NCI-H82 treated with DMSO at 0.1 percent for 48 hours (cell line): ENCODE data around the gene HK3.
"Not testable (repeated sequence)": the region's sequence is repeated elsewhere in the genome, so short reads cannot be mapped to it uniquely, and the experiment has no call there.

Source experiments
- DNase-seq: peaks from one replicate; lab custom pipeline; 2025; ENCODE audit not compliant: unreplicated experiment; lab: John Stamatoyannopoulos, UW

The HK3 gene

DNA sequence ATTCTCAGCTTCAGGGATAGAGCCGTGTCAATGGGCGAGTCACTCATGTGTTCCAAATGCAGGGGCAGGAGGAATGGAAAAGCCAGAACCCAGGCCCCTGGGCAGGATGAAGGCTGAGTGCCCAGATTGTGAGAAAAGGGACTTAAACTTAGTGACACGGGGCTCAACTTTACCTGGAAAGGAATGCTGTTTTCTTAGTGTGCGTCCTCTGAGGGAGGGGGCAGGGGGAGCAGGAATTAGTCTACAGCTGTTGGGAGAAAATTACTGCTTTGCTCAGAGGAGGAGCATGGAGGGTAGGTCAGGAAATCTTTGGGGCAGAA, 14.6 kb downstream of the HK3 start:
- no peak for DNase-seq

DNA sequence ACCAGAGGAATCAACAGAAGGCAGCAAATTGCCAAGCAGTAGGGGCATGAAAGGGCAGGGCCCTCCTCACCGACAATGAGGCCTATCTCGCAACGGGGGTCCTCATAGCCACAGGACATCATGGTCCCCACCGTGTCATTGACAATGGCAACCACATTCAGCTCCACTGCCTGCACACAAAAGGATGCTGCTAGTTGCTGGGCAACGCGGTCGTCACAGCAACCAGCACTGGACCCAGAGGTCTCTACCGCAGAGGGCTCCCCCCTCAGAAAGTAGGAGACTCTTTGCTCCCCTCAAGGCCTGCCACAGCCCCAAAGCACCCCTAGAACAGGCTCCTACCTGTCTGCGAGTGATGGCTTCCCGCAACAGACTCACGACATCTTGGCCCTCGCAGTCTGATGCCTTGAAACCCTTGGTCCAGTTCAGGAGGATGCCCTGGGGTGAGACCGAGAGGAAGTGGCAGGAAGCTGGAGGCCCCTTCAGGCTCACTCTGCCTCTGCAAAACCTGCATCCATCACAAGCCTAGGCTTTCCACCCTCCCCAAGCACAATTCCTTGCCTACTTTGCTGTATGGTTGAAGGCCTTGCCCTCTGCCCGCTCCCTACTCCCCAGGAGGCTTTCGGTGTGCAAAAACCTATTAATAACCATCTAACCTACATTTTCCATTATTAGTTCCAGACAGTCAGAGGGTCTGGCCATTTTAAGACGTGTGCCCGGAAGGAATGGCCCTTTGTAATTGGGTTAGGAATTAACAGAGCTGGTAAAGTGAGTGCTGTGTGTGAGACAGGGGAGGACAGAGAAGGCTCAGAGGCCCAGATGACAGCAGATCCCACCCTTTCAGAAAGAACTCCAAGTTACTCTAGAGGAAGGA, 15.2 kb downstream of the HK3 start:
- DNase-seq = no peak

- DNase-seq = no peak
Measured at GRCh38 chr5:176882567-176882903, 16.6 kb downstream of the HK3 start.

DNA sequence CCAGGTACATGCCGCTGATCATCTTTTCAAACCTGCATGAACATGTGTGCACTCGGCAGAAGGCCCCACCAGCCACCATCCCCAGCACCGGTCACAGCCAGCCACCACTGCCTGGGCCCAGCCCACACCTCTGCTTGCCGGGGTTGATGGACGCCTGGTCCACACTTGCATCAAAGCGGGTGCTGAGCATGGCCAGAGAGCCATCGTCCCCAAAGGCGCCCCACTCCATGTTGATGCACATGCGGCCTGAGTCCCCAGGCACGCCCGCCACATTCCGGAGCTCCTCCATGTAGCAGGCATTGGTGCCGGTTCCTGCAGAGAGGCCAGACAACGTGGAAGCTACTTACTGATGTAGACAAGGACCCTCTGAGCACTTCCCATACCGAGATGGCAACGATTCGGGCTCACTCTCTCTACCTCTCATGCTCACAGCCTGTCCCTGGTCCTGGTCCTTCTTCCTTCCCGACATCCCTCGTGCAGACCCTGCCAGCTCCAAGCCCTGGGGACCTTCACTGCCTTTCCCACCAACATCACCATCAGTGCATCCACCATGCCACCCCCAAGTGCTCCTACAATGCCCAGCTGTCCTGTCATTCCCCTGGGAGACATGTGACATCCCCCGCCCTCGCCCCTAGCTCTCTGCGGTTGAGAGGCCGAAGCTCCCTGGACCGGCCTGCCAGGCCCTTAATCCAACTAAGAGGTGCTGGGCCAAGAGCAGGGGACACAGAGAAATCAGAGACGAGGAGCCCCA, 17.2 kb downstream of the HK3 start:
- no peak for DNase-seq

- DNase-seq = no peak
Measured at GRCh38 chr5:176881021-176881749, 18.0 kb downstream of the HK3 start.

DNA sequence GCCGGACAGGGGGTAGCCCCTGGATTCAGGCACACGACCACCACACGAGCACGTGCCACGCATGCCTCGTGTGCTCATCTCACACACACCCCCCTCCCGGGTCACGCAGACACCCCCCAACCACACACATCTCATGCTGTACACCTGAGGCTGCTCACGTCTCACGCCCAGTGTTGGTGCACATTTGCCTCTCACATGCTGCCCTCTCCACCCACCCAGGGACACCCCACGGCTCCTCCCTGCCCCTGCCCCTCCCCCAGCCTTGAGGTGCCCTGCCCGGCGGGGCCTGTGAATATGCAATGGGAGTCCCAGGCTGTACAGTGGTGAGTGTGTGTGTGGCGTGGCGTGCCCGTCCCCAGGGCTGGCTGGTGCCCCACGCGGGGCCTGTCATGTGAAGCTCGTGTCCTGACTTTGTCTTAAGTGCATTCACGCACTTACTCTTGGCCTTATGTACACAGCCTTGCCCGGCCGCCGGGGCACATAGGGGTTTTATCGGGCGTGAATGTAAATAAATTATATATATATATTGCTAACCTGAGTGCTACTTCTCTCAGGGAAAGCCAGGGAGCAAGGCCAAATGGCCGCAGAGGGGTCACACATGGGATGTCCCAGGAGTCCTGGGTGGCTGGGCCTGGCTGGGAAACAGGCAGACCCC, 18.7 kb downstream of the HK3 start:
- DNase-seq = no peak

- DNase-seq = no peak
Measured at GRCh38 chr5:176879663-176880361, 19.3 kb downstream of the HK3 start.

DNA sequence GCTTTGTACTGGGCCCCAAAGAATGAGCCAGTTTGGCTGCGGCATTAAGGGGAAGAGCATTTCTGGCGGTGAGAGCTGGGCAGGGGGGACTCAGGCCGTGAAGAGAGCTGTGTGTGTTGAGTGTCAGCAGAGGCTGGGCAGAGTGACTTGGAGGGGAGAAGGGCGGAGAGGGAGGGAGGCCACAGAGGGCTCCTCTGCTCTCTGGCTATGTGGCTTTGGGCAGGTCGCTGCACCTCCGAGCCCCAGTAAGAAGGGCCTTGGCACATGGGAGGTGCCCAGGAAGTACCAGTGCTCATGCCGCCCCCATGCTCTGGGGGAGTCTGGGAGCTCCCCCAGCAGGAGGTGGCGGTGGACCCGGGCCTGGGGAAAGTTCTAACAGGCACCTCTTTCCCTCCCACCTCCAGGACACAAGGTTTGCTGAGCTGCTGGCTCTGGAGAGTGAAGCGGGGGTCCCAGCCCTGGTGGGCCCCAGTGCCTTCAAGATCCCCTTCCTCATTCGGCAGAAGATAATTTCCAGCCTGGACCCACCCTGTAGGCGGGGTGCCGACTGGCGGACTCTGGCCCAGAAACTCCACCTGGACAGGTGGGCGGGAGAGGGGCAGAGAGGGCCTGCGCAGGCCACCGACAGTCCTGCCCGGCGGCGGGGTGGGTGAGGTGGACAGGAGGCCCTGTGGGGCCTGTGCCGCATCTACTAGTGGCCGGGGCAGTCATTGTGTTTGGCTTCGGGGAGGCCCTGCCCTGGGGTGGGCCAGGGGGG, 20.1 kb downstream of the HK3 start:
- no peak for DNase-seq

DNA sequence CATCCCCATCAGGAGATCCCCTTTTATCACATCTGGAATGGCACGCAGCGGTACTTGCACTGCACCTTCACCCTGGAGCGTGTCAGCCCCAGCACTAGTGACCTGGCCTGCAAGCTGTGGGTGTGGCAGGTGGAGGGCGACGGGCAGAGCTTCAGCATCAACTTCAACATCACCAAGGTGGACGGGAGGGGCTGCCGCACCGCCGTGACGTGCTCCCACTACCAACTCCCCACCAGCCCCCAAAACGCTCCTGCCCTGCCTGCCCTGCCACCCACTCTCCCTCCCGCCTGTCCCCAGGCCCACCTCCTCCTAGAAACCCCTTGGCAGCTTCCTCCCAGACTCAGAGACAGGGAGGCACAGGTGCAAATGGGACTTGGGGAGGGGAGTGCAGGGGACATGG, 20.7 kb downstream of the HK3 start:
- no peak for DNase-seq

GRCh38 chr5:176877793-176878331, 21.3 kb downstream of the HK3 start:
- no peak for DNase-seq

DNA sequence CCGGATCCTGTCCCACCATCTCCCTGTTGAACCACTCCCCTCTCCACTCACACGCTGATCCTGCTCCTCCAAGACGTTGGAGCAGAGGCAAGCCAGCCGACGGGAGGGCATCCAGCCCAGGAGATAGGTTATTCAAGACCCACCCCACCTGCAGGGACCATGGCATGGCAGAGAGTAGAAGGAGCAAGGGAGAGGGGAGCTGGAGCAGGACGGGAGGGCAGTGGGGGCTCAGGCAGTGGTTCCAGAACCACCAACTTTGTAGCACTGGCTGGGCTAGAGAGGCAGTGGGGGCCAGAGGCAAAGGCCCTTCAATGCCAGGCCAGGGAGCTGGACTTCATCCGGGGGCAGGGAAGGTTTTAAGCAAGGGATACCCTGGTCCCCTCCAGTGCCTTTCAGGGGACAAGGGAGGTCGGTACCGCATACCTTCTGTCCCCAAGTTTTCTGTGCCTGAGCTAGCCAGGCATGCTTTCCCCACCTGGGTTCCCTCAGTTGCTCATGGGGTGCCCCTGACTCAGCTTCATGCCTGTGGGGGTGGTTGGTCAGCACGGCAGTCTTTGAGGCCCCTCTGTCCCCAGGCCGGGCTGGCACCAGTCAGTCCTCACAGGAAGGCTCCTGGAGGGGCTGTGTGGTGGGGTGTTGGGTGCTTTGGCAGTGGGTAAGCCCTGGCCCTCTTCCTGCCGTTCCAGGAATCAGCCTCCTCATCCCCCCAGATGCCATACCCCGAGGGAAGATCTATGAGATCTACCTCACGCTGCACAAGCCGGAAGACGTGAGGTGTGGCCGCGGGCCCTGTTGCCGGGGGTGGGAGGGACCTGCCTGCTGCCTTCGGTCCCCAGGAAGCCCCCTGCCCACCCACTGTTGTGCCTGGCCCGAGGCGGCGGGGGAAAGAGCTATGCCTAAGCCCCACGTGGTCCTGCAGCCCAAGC, 22.4 kb downstream of the HK3 start:
- no peak for DNase-seq

- DNase-seq = no peak
Measured at GRCh38 chr5:176875783-176876505, 23.2 kb downstream of the HK3 start.

- no peak for DNase-seq
Measured at GRCh38 chr5:176875014-176875550, 24.1 kb downstream of the HK3 start.

DNA sequence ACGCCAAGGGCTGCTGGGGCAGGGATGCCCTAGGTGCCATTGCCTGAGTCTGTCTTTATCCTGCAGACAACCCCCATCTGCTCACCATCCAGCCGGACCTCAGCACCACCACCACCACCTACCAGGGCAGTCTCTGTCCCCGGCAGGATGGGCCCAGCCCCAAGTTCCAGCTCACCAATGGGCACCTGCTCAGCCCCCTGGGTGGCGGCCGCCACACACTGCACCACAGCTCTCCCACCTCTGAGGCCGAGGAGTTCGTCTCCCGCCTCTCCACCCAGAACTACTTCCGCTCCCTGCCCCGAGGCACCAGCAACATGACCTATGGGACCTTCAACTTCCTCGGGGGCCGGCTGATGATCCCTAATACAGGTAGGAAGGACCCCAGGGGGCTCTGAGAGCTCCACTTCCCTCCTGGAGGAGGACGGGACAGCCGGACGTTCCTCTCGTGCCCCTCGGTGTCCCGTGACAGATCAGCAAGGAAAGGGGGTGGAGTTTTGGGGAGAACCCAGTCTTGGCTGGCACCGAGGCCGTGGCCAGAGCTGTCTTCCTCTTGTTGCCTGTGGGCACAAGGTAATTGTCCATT, 24.9 kb downstream of the HK3 start:
- DNase-seq = no peak

- no peak for DNase-seq
Measured at GRCh38 chr5:176873541-176874172, 25.5 kb downstream of the HK3 start.

GRCh38 chr5:176873011-176873410, 26.1 kb downstream of the HK3 start:
- DNase-seq = not testable (repeated sequence)

GRCh38 chr5:176872586-176872985, 26.6 kb downstream of the HK3 start:
- DNase-seq = not testable (repeated sequence)
